Glutamatergic neuron (in vitro differentiated cells): ENCODE measurements around the gene CCNL2. TPM values are rescaled to one million over a fixed set of nuclear protein-coding genes. Genes with fewer than 3 reads are reported as not detected.

Source experiments
- DNase-seq: peaks from one replicate; pipeline ENCODE4 v3.0.0; 2022
- H3K27ac Mint-ChIP-seq: one replicate; pipeline ENCODE4 v1.8.0; 2020; ENCODE audit warnings: mild to moderate bottlenecking, mixed read lengths, inconsistent platforms; ENCODE audit not compliant: unreplicated experiment
- H3K27me3 Mint-ChIP-seq: one replicate; pipeline ENCODE4 v1.8.0; 2020; ENCODE audit warnings: mild to moderate bottlenecking, moderate library complexity, mixed read lengths, inconsistent platforms; ENCODE audit not compliant: unreplicated experiment
- H3K36me3 Mint-ChIP-seq: one replicate; pipeline ENCODE4 v1.8.0; 2020; ENCODE audit warnings: mild to moderate bottlenecking, mixed read lengths, inconsistent platforms; ENCODE audit not compliant: unreplicated experiment
- H3K4me1 Mint-ChIP-seq: one replicate; pipeline ENCODE4 v1.8.0; 2020; ENCODE audit warnings: mild to moderate bottlenecking, low read depth, mixed read lengths, inconsistent platforms; ENCODE audit not compliant: unreplicated experiment
- H3K4me3 Mint-ChIP-seq: one replicate; pipeline ENCODE4 v1.8.0; 2020; ENCODE audit warnings: mild to moderate bottlenecking, mixed read lengths, inconsistent platforms; ENCODE audit not compliant: unreplicated experiment
- H3K9me3 Mint-ChIP-seq: one replicate; pipeline ENCODE4 v1.8.0; 2020; ENCODE audit warnings: mild to moderate bottlenecking, moderate library complexity, mixed read lengths, inconsistent platforms; ENCODE audit not compliant: unreplicated experiment
- CTCF ChIP-seq: fragments of 200-600 bp; sonication (generic); IDR thresholded peaks from one replicate; pipeline ENCODE4 v1.5.0; 2021; ENCODE audit not compliant: partially characterized antibody, unreplicated experiment
- total RNA-seq: library from RNA; stranded (reverse); fragmentation: NEBNext Ultra II Directional; extraction: Animal tissue kit (Norgen Biotek cat#: 25700); gene quantifications from one replicate; pipeline ENCODE4 v1.2.1, GENCODE V29; 2021; ENCODE audit not compliant: unreplicated experiment

The CCNL2 gene
- total RNA-seq, 1 donor from 2014 or later, result 394 TPM

- DNase-seq, result no peak
- H3K4me3 Mint-ChIP-seq, result no peak overlapping the region
- H3K27me3 Mint-ChIP-seq, result peaks cover 15% of the 10 kb centered on the region
- peaks cover 8% of the 10 kb centered on the region for H3K4me1 Mint-ChIP-seq
- TF ChIP-seq CTCF, result no peak
- no peak overlapping the region for H3K27ac Mint-ChIP-seq
- H3K36me3 Mint-ChIP-seq, result no peaks in the 10 kb centered on the region
- H3K9me3 Mint-ChIP-seq, result peaks cover 9% of the 10 kb centered on the region
These were observed 56.5 kb downstream of the CCNL2 start for GRCh38 chr1:1342584-1343115.

DNA sequence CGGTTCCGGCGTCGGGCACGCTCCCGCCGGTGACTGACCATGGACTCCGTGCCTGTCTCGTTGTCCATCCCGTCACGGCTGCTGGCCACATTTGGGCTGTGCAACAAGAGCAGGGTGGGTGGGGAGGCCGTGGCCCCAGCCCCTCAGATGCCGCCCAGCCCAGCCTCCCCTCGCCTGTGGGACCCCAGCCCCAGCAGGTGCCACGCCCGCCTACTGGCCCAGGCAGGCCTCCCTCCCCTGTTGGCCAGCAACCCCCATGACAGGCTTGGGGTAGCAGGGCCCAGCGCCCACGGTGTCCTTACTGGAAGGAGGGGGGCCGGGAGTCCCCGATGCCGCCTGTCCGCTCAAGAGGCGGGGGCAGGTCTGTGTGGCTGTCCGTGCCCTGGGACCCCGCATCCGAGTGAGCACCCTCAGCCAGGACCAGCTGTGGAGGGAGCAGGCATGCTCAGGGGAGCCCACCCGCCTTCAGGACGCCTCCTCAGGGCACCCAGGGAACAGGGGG is 57.0 kb downstream of the CCNL2 start:
- Mint-ChIP-seq H3K4me3 (no peak overlapping the region), H3K4me1 (peaks cover 5% of the 10 kb centered on the region), H3K9me3 (peaks cover 9% of the 10 kb centered on the region), H3K36me3 (no peaks in the 10 kb centered on the region), H3K27me3 (peaks cover 13% of the 10 kb centered on the region), H3K27ac (no peak overlapping the region)
- DNase-seq, result no peak
- TF ChIP-seq CTCF, result no peak

GRCh38 chr1:1341549-1342021 is 57.5 kb downstream of the CCNL2 start:
- Mint-ChIP-seq H3K27ac (peak overlapping the region; percentile 62), H3K4me3 (no peak overlapping the region)

GRCh38 chr1:1340791-1341548 is 58.2 kb downstream of the CCNL2 start:
- Mint-ChIP-seq H3K4me1 (no peaks in the 10 kb centered on the region), H3K36me3 (no peaks in the 10 kb centered on the region), H3K9me3 (peaks cover 9% of the 10 kb centered on the region), H3K4me3 (no peak overlapping the region), H3K27me3 (peaks cover 11% of the 10 kb centered on the region), H3K27ac (peak overlapping the region; percentile 62)
- no peak for TF ChIP-seq CTCF
- DNase-seq, result no peak

More at GRCh38 chr1:1341549-1342021, 57.5 kb downstream of the CCNL2 start:
- Mint-ChIP-seq H3K9me3 (peaks cover 9% of the 10 kb centered on the region), H3K4me1 (no peaks in the 10 kb centered on the region), H3K36me3 (no peaks in the 10 kb centered on the region), H3K27me3 (peaks cover 11% of the 10 kb centered on the region)
- TF ChIP-seq CTCF, result no peak
- DNase-seq, result no peak

GRCh38 chr1:1340185-1340584 is 59.0 kb downstream of the CCNL2 start:
- no peak overlapping the region for H3K4me3 Mint-ChIP-seq
- no peaks in the 10 kb centered on the region for H3K36me3 Mint-ChIP-seq
- H3K4me1 Mint-ChIP-seq, result no peaks in the 10 kb centered on the region
- no peak overlapping the region for H3K27ac Mint-ChIP-seq
- DNase-seq, result no peak
- peaks cover 9% of the 10 kb centered on the region for H3K9me3 Mint-ChIP-seq
- TF ChIP-seq CTCF, result no peak
- peaks cover 11% of the 10 kb centered on the region for H3K27me3 Mint-ChIP-seq
